22Rv1 (cell line): Measurements from ENCODE around the gene CD36.

Experiments
- ZFX ChIP-seq: fragments of 450-650 bp; IDR thresholded peaks from 2 replicates; pipeline ENCODE4 v1.6.1; 2017; ENCODE audit warnings: antibody characterized with exemption, borderline replicate concordance
- TF ChIP-seq, protein P1 (sequence below): fragments of 450-650 bp; IDR thresholded peaks from 2 replicates; pipeline ENCODE4 v1.5.1; 2017; ENCODE audit warnings: mild to moderate bottlenecking

DNA sequence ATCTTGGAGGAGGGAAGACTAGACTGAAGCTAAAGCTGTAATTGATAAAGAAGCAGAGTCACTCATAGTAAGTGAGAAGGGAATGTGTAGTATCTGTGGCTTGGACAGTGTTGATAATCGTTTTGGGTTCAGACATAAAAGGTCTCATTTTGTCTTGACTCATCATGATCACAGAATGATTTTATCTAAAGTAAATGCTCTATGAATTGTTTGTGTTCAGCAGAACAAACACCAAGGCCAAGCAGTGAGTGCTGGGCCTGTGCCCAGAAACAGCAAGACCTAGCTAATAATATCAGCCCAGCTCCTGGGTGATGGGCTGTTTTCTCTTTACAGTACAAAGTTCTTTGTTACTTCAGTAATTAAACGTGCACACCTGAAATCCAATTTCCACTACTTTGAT is 26.7 kb upstream of the CD36 start:
- TF ChIP-seq, protein P1, sequence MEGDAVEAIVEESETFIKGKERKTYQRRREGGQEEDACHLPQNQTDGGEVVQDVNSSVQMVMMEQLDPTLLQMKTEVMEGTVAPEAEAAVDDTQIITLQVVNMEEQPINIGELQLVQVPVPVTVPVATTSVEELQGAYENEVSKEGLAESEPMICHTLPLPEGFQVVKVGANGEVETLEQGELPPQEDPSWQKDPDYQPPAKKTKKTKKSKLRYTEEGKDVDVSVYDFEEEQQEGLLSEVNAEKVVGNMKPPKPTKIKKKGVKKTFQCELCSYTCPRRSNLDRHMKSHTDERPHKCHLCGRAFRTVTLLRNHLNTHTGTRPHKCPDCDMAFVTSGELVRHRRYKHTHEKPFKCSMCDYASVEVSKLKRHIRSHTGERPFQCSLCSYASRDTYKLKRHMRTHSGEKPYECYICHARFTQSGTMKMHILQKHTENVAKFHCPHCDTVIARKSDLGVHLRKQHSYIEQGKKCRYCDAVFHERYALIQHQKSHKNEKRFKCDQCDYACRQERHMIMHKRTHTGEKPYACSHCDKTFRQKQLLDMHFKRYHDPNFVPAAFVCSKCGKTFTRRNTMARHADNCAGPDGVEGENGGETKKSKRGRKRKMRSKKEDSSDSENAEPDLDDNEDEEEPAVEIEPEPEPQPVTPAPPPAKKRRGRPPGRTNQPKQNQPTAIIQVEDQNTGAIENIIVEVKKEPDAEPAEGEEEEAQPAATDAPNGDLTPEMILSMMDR: no peak
- no peak for TF ChIP-seq ZFX
